KOPT-K1 (cell line): ENCODE measurements around the gene MYO7A.

Experiments
- H3K27ac ChIP-seq: fragments of 200-600 bp; sonication (generic); 2 replicates; pipeline ENCODE4 v1.5.1; 2016; ENCODE audit warnings: antibody characterized with exemption, mild to moderate bottlenecking, low read depth, low read length; ENCODE audit not compliant: poor library complexity, severe bottlenecking
- H3K36me3 ChIP-seq: fragments of 200-600 bp; sonication (generic); 2 replicates; pipeline ENCODE4 v1.5.1; 2017; ENCODE audit warnings: antibody characterized with exemption, mild to moderate bottlenecking, low read length, moderate library complexity; ENCODE audit not compliant: insufficient read depth
- H3K9me3 ChIP-seq: fragments of 200-600 bp; sonication (generic); 2 replicates; pipeline ENCODE4 v1.5.1; 2017; ENCODE audit warnings: antibody characterized with exemption, low read length, mild to moderate bottlenecking; ENCODE audit not compliant: insufficient read depth, poor library complexity, severe bottlenecking

MYO7A gene

DNA sequence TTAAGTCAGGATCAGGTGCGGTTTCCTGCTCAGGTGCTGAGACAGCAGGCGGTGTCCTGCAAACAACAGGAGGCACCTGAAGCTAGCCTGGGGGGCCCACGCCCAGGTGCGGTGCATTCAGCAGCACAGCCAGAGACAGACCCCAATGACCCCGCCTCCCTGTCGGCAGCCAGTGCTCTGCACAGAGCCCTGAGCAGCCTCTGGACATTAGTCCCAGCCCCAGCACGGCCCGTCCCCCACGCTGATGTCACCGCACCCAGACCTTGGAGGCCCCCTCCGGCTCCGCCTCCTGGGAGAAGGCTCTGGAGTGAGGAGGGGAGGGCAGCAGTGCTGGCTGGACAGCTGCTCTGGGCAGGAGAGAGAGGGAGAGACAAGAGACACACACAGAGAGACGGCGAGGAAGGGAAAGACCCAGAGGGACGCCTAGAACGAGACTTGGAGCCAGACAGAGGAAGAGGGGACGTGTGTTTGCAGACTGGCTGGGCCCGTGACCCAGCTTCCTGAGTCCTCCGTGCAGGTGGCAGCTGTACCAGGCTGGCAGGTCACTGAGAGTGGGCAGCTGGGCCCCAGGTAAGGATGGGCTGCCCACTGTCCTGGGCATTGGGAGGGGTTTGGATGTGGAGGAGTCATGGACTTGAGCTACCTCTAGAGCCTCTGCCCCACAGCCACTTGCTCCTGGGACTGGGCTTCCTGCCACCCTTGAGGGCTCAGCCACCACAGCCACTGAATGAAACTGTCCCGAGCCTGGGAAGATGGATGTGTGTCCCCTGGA, at the start of gene MYO7A:
MYO7A (plus strand) TSS at position 327 of the 772 bp plus-strand sequence. CDS start 2,389 bp downstream, outside the sequence.
- Histone ChIP-seq H3K9me3 (no peaks in the 10 kb centered on the region), H3K36me3 (no peaks in the 10 kb centered on the region), H3K27ac (no peak within 1 kb of the TSS)

DNA sequence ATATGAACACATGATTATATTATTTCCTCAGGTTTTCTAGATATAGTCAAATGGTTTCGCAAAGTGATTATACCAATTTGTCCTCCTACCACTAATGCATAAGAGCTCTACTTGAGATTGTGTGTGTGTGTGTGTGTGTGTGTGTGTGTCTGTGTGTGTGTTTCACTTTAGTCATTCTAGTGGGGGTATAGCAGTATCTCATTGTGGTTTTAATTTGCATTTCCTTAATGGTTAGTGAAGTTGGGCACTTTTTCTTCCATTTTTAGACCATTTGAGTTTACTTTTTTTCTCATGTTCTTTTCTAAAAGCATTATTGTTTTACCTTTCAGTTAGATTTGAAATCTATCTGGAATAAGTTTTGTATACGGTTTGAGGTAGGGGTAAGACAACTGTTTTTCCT, 48.4 kb upstream of the MYO7A start:
- no peak overlapping the region for H3K27ac ChIP-seq
- H3K9me3 ChIP-seq = peaks cover 10% of the 10 kb centered on the region
- H3K36me3 ChIP-seq = no peaks in the 10 kb centered on the region

DNA sequence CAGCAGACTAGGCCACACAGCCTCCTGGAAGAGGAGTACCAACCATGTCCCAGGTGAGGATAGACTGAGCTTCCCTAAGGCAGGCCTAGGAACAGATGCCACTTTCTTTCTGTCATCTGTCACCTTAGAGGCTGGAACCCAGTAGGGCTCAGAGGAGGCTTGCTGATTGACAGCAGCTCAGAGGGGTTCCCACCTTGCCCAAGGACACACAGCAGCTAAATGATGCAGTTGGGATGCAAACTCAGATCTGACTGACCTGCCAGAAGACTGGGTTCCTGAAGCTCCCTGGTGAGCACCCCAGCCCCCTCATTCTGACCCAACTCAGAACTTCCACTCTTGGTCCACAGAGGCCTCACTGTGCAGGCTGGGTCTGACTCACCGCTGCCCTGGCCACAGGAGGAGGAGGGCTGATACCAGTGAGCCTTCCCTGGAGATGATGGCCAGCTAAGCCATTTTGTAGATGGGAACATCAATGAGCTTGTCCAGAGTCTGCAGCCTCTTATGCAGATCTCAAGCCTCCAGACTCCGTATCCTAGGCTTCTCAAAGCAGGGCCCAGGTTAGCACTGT, 47.3 kb upstream of the MYO7A start:
- Histone ChIP-seq H3K9me3 (peaks cover 10% of the 10 kb centered on the region), H3K27ac (no peak overlapping the region), H3K36me3 (no peaks in the 10 kb centered on the region)

DNA sequence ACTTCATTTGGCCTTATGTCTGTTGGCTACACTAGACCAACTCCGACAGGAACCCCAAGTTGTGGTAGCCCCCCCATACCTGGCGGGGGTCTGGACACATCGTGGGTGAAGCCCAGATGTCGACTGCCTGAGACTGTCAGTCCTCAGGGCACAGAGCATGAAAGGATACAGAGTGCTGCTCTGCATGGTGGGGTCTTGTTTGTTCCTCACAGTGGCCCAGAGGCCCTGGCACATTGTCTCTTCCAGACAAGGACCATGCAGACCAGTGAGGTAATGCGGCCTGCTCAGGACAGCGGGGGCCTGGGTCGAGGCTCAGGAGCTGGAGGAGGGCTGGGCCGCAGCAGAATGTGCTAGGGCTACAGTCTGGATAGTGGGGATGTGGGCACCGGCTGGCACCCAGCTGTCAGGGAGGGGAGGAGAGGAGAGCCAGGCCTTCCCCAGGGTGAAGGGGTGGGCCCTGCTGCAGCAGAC, 46.6 kb upstream of the MYO7A start:
- peaks cover 10% of the 10 kb centered on the region for H3K9me3 ChIP-seq
- H3K36me3 ChIP-seq = no peaks in the 10 kb centered on the region
- H3K27ac ChIP-seq = no peak overlapping the region

DNA sequence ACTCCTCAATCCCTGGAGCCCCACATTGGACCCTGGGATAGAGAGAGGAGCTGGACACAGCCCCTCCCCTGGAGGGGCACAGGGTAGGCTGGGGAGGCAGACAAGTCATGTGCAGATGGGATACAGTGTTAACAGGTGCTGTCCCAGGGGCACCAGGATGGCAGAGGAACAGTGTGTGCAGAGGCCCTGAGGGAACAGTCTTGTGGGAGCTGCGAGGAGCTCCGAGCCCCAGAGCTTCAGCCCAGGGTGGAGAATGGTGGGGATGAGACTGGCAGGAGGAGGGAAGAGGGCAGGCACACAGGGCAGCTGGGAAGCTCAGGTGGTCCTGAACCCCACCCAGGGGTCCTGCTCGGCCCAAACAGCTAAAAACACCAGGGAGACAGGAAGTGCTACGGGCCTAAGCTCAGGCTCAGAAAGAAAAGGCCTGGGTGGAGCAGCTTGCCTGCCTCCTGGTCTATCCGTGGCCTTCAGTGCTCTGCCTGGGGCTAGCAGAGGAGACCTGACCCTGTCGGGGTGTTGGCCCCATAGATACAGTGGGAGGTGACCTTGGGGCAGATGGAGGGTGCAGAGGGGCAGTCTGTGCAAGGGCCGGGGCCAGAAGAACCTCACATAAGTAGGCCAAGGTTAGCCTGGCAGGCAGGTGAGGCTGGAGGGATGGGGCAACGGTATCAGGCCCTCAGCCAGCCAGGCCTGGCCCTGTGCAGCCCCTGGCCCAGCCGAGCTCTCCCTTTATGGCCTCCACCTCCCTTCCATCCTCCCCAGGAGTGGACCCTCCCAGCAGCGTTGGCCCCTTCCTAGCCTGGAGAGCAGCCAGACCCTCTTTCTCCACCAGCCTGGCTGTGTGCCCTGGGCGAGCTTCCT, 45.8 kb upstream of the MYO7A start:
- H3K9me3 ChIP-seq = peaks cover 10% of the 10 kb centered on the region
- no peaks in the 10 kb centered on the region for H3K36me3 ChIP-seq
- no peak overlapping the region for H3K27ac ChIP-seq

DNA sequence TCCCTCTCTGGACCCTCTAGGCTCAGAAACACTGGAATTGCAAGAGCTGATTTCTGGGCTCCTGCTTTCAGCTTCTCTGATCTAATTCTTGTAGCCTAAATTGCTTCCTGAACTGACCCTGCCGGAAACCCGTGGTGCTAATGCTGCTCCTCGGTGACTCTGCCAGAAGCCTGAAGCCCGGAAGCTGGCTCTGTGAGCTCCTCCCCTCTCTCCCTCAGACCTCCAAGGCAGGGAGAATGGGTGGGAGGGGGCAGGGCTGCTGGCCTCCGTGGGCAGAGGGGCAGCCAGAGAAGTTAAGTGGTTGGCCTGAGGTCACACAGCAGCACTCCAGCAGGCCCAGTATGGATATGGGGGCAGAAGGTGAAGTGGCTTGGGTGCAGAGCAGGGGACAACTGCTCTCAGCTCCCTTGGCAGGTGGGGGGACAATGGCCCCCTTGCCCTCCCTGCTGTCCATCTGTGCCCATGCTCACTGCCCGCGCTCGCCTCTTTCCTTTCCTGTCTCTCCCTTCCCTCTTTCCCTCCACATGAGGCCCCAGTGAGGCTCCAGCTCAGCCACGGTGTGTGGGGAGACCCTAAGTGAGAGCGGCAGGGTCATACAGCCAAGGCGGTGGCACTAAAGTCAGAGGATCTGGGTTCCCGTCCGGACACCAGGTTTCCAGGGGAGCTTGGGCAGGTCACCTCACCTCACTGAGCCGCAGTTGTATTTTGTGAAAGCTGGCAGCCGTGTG, 45.0 kb upstream of the MYO7A start:
- Histone ChIP-seq H3K9me3 (peaks cover 10% of the 10 kb centered on the region), H3K36me3 (no peaks in the 10 kb centered on the region), H3K27ac (no peak overlapping the region)

DNA sequence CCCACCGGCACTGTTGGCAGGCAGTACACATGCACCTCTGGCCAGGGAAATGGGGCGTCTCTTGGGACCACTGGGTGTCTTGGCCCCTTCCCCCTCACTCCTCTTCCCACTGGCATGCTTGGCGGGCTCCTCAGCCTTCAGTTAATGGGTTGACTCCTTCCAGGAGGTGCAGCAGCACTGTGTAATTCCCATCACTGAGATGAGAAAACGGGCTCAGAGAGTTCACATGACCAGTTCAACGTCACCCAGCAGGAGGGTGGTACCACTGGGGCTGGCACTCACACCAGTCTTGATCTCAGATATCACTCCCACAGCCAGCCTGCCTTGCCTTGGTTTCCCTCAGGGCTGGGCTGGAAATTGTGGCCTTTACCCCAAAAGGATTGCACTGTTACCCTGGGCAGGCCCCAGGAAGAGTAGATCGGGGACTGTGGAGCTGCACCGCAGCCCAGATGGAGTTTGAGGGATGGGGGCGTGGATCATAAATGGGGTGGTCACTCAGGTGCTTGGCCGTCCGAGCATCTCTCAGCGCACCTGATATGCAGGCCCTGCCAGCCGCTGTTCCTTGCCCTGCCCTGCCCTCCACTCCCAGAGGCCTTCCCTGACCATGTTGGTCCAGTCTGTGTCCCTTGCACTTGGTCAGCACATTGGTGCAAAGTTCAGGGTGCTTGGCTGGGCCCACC, 44.3 kb upstream of the MYO7A start:
- H3K36me3 ChIP-seq = no peaks in the 10 kb centered on the region
- peaks cover 5% of the 10 kb centered on the region for H3K9me3 ChIP-seq
- no peak overlapping the region for H3K27ac ChIP-seq

DNA sequence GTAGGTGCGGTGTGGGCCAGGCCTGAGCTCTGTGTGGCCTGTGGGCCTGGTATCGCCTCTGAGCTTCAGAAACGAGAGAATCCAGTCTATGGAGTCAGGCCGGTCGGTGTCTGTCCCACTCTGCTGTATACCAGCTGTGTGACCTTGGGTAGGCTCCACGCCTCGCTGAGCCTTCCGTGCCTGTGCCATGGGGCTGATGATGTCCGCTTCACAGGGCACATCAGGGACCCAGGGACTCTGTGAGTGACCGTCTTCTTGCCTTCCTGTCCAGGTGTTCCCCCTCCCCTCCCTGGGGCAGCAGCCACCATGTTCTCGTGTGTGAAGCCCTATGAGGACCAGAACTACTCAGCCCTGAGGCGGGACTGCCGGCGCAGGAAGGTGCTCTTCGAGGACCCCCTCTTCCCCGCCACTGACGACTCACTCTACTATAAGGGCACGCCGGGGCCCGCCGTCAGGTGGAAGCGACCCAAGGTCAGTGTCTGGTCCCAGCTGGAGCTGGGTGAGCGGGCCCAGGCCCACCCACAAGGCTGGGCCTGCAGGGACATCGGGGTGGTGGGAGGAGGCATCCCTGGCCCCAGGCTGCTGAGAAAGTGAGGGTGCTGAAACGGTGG, 43.4 kb upstream of the MYO7A start:
- Histone ChIP-seq H3K9me3 (peaks cover 2% of the 10 kb centered on the region), H3K27ac (no peak overlapping the region), H3K36me3 (no peaks in the 10 kb centered on the region)

DNA sequence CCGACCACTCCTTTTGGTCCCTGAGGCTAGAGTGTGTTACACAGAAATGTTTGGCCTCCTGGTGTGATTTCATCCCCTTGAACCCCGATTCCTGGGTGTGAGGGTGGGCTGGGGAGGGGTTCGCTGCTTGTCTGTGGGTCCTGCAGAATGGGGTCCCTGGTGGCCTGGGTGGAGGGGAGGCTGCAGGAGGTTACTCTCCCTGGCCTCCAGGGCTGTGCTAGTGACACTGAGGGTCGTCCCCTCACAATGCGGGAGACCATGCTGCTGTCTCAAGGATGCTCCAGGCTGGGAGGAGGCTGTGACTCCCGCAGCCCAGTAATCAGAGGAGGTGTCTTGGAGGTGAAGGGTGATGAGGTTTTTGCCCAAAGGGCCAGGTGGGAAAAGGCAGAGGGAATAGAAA, 42.4 kb upstream of the MYO7A start:
- no peaks in the 10 kb centered on the region for H3K36me3 ChIP-seq
- no peak overlapping the region for H3K27ac ChIP-seq
- H3K9me3 ChIP-seq = no peaks in the 10 kb centered on the region

DNA sequence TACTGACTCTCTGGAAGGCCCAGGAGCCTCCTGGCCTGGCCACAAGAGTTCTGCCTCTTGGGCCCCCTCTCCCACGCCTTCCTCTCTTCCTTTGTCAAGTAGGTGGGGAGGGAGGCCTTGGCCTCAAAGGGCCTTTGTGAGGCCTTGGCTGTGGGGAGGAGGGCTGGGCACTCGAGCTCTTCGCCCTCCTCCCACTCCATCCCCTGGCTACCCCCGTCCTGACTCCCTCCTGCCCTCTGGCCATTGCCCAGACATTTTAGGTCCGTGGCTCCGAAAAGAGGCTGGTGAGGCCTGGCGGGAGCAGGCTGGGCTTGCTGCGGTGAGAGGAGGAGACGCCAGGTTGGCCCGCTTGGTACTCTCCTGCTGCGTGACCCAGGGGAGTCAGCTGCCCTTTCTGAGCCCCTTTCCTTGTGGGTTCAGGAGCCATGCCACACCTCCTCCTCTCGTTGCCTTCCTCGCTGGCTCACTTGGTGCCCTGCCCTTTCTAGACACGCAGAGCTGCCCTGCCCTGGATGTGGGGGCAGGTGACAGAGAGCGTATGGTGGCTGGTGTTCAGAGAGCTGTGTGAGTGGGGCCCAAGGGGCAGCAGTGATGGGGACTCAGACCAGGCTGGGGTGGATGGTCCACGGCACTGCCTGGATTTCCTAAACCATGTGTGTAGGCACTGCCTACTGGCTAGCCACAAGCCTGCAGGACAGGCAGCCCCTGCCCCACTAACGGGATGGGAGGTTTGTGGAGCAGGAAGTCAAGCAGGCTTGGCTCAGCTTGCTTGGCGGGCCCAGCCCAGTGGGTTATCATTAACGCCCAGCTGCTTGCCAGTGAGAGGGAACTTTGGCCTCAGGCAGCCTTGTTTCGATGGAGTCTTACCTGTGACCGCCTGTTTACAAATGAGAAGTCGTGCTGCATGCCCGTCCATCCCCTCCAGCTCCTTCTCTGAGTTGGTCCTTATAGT, 41.2 kb upstream of the MYO7A start:
- Histone ChIP-seq H3K9me3 (no peaks in the 10 kb centered on the region), H3K36me3 (no peaks in the 10 kb centered on the region), H3K27ac (no peak overlapping the region)

DNA sequence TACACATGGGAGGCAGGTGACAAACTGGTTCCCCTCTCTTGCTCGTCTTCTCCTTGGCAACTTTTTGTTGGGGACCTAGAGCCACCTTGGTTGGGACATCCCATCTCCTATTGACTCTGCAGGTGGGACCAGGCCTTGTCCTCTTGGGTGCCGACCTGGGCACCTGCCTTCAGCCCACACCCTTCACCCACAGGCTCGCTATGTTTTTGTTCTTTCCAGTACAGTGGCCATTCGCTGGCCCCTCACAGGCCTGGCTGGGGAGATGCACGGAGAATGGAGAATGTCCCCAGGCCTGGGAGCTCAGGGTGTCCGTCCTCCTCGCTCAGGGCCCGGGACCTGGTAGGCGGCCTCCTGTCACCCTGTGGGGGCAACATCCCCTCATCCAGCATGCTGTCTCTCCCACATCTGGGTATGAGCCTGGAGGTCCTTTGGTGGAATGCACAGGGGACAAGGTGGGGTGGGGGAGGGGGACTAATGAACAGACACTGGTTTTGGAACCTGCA, 40.3 kb upstream of the MYO7A start:
- Histone ChIP-seq H3K9me3 (no peaks in the 10 kb centered on the region), H3K36me3 (no peaks in the 10 kb centered on the region), H3K27ac (no peak overlapping the region)

DNA sequence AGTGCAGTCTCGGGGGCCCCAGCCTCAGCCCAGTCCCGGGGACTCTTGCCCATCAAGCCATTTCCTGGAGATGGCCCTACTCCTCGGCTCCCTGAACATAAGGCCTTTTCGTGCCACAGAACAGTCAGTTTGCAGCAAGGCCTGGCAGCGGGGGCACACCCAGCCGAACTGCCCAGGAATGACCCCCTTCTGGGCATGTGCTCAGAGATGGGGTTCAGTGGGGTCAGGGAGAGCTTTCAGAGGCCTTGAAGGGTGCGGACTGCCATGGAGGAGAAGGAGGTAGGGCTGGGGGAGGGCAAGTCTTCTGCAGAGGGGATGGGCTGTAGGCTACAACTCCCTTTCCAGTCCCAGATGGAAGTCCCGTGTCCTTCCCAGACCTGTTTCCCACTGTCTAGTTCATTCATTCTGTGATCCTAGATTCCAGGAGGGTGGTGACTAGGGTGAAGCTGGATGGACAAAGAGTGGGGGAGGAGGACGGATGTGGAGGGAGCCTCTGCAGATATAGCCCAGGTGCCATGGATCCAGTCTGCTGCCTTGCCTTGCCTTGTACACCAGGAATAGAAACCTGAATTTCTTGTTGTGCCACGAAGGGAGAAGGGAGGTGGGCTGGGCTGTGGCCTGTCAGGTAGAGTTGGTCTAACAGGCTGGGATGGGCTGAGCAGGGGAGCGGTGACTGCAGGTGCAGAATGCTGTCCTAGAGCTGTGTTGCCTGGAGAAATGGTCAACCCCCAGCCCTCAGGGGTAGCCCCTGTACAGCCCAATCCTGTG, 39.6 kb upstream of the MYO7A start:
- no peaks in the 10 kb centered on the region for H3K9me3 ChIP-seq
- H3K36me3 ChIP-seq = no peaks in the 10 kb centered on the region
- H3K27ac ChIP-seq = no peak overlapping the region
